ENCODE measurements around the gene SLC25A53.
"Not testable (repeated sequence)": the region's sequence is repeated elsewhere in the genome, so short reads cannot be mapped to it uniquely, and the experiment has no call there.

DNA sequence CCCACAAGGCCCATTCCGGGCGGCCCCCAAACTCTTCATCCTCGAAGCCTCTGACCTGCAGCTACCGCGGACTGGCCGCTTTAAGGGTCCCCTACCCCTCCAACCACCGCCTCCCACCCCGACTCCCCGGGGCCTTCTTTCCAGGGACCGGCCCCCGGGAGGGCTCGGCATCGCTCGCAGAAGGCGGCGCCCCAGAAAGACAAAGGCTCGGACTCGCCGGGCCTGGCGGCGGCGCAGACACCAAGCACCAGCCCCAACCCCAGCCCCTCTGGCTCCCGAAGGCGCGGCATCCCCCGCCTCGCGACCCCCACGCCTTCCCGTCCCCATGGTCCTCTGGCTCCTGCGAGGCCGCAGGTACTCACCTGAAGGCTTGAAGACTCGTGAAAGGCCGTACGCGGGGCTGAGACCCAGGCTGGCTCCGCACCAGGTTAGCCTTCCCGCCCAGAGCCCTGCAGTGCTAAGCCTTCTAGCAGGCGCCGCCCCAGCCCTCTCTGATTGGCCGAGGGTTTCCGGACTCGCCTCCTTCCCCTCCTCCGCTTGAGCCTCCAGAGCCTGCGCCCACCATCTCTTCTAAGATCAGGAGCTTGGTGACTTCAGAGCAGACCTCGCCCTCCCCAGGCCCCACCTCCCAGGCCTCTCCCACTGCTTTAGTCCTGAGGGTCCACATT is 80.9 kb downstream of the SLC25A53 start, which contains the start of gene TMSB15C:
- TF ChIP-seq, protein P1, sequence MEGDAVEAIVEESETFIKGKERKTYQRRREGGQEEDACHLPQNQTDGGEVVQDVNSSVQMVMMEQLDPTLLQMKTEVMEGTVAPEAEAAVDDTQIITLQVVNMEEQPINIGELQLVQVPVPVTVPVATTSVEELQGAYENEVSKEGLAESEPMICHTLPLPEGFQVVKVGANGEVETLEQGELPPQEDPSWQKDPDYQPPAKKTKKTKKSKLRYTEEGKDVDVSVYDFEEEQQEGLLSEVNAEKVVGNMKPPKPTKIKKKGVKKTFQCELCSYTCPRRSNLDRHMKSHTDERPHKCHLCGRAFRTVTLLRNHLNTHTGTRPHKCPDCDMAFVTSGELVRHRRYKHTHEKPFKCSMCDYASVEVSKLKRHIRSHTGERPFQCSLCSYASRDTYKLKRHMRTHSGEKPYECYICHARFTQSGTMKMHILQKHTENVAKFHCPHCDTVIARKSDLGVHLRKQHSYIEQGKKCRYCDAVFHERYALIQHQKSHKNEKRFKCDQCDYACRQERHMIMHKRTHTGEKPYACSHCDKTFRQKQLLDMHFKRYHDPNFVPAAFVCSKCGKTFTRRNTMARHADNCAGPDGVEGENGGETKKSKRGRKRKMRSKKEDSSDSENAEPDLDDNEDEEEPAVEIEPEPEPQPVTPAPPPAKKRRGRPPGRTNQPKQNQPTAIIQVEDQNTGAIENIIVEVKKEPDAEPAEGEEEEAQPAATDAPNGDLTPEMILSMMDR (IDR thresholded peaks at IDR 0.05): not testable (repeated sequence)
- not testable (repeated sequence) for TF ChIP-seq POLR2AphosphoS5 (IDR thresholded peaks at IDR 0.05); EP300 (IDR thresholded peaks at IDR 0.05; ENCODE audit: low read depth); POLR2A (IDR thresholded peaks at IDR 0.05)

All from transverse colon (tissue), 4 donors.